Thyroid gland (tissue), 4 donors: ENCODE data around the gene ZNF14.

ENCODE experiments used
- POLR2A ChIP-seq, 2 donors: fragments of 450-650 bp; IDR thresholded peaks; one replicate each; pipeline ENCODE4 v1.6.1; 2017; ENCODE audit warnings: antibody characterized with exemption in 2 of 2, mild to moderate bottlenecking in 2 of 2, moderate library complexity in 1 of 2
- TF ChIP-seq, protein P1 (sequence below), 6 experiments: fragments of 200-600 bp in 3 of 6; fragments of 450-650 bp in 3 of 6; sonication (generic) in 3 of 6; IDR thresholded peaks; one replicate each; pipeline ENCODE4 v1.5.1; 2016 to 2019; ENCODE audit warnings: antibody characterized with exemption in 6 of 6, mild to moderate bottlenecking in 2 of 6, inconsistent platforms in 1 of 6, moderate library complexity in 1 of 6

- TF ChIP-seq, protein P1, sequence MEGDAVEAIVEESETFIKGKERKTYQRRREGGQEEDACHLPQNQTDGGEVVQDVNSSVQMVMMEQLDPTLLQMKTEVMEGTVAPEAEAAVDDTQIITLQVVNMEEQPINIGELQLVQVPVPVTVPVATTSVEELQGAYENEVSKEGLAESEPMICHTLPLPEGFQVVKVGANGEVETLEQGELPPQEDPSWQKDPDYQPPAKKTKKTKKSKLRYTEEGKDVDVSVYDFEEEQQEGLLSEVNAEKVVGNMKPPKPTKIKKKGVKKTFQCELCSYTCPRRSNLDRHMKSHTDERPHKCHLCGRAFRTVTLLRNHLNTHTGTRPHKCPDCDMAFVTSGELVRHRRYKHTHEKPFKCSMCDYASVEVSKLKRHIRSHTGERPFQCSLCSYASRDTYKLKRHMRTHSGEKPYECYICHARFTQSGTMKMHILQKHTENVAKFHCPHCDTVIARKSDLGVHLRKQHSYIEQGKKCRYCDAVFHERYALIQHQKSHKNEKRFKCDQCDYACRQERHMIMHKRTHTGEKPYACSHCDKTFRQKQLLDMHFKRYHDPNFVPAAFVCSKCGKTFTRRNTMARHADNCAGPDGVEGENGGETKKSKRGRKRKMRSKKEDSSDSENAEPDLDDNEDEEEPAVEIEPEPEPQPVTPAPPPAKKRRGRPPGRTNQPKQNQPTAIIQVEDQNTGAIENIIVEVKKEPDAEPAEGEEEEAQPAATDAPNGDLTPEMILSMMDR (IDR thresholded peaks at IDR 0.05): no peak
- TF ChIP-seq POLR2A (IDR thresholded peaks at IDR 0.05): no peak
These were observed 55.3 kb downstream of the ZNF14 start for GRCh38 chr19:19677579-19677978.
